Ascending aorta (tissue), 2 donors: Measurements from ENCODE around the gene NR2F1. TPM values are rescaled to one million over a fixed set of nuclear protein-coding genes. Genes with fewer than 3 reads are reported as not detected.

Source experiments
- DNase-seq, 2 donors: peaks; one replicate each; pipeline ENCODE4 v3.0.0-alpha.2; 2019; ENCODE audit warnings: low spot score in 2 of 2
- H3K27ac ChIP-seq, 2 donors: fragments of 200-600 bp; sonication (generic); one replicate each; pipeline ENCODE4 v1.5.1; 2016 to 2017; ENCODE audit warnings: mild to moderate bottlenecking in 1 of 2
- H3K27me3 ChIP-seq: fragments of 200-600 bp; sonication (generic); one replicate; pipeline ENCODE4 v1.5.1; 2017
- H3K36me3 ChIP-seq, 2 donors: fragments of 200-600 bp; sonication (generic); one replicate each; pipeline ENCODE4 v1.5.1; 2016
- H3K4me1 ChIP-seq, 2 donors: fragments of 200-600 bp; sonication (generic); one replicate each; pipeline ENCODE4 v1.5.1; 2016 to 2017; ENCODE audit warnings: mild to moderate bottlenecking in 1 of 2
- H3K4me3 ChIP-seq, 2 donors: fragments of 200-600 bp; sonication (generic); one replicate each; pipeline ENCODE4 v1.5.1; 2016 to 2017; ENCODE audit warnings: mild to moderate bottlenecking in 1 of 2
- H3K9me3 ChIP-seq, 2 donors: fragments of 200-600 bp; sonication (generic); one replicate each; pipeline ENCODE4 v1.5.1; 2016
- intact Hi-C: fragments of 100-400 bp; cut with DNase I; formaldehyde crosslinking; loops from one replicate; pipeline ENCODE4 v1.15.1; 2023
- total RNA-seq: library from RNA; depleted of rRNA; stranded (reverse); fragments of >200 nt; gene quantifications from one replicate; pipeline ENCODE4 v1.1.0, GENCODE V29; 2016
- TF ChIP-seq, protein P1 (sequence below), 3 experiments: fragments of 200-600 bp in 2 of 3; fragments of 450-650 bp in 1 of 3; sonication (generic) in 2 of 3; IDR thresholded peaks; one replicate each; pipeline ENCODE4 v1.5.1; 2016 to 2019; ENCODE audit warnings: antibody characterized with exemption in 3 of 3, mild to moderate bottlenecking in 1 of 3, moderate library complexity in 1 of 3

NR2F1 gene
- total RNA-seq, 1 donor from 2014 or later = 8.0 TPM

DNA sequence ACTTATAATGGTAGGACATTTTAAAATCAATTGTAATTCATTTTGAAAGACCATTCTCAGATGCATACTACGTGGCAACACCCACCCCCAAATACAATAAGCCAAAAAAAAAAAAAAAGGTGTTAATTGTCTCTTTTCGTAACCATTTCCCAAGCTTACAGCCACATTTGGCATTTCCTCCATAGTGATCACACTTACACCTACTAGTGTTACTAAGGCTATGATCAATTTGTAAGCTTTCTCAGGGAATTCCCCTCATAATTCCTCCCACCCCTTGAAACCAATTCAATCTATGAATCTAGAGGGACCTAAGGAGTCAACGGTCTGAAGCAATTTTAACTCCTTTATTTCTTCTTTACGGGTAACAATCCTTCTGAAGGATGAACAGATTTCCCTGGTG, 40.1 kb downstream of the NR2F1 start:
- H3K4me3 ChIP-seq = no peak overlapping the region
- no peaks in the 10 kb centered on the region for H3K27me3 ChIP-seq
- H3K9me3 ChIP-seq = no peaks in the 10 kb centered on the region
- TF ChIP-seq, protein P1, sequence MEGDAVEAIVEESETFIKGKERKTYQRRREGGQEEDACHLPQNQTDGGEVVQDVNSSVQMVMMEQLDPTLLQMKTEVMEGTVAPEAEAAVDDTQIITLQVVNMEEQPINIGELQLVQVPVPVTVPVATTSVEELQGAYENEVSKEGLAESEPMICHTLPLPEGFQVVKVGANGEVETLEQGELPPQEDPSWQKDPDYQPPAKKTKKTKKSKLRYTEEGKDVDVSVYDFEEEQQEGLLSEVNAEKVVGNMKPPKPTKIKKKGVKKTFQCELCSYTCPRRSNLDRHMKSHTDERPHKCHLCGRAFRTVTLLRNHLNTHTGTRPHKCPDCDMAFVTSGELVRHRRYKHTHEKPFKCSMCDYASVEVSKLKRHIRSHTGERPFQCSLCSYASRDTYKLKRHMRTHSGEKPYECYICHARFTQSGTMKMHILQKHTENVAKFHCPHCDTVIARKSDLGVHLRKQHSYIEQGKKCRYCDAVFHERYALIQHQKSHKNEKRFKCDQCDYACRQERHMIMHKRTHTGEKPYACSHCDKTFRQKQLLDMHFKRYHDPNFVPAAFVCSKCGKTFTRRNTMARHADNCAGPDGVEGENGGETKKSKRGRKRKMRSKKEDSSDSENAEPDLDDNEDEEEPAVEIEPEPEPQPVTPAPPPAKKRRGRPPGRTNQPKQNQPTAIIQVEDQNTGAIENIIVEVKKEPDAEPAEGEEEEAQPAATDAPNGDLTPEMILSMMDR (IDR thresholded peaks at IDR 0.05) = no peak
- no peak for DNase-seq
- intact Hi-C loops = no loop called here
- H3K36me3 ChIP-seq = no peaks in the 10 kb centered on the region
- no peak overlapping the region for H3K27ac ChIP-seq
- peaks cover 0 to 3% of the 10 kb centered on the region in 2 donors for H3K4me1 ChIP-seq

DNA sequence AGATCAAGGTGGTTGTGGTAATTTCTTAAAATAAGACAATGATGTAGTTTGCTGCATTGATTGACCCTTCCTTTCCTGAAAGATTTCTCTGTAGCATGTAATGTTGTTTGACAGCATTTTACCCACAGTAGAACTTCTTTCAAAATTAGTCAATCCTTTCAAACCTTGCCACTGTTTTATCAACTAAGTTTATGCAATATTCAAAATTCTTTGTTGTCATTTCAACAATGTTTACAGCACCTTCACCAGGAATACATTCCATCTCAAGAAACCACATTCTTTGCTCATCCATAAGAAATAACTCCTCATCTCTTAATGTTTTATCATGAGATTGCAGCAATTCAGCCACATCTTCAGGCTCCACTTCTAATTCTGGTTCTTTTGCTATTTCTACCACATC, 43.8 kb downstream of the NR2F1 start:
- DNase-seq = no peak
- H3K27me3 ChIP-seq = no peaks in the 10 kb centered on the region
- H3K27ac ChIP-seq = no peak overlapping the region
- H3K4me3 ChIP-seq = no peak overlapping the region
- intact Hi-C loops = no loop called here
- H3K4me1 ChIP-seq = no peaks in the 10 kb centered on the region
- H3K9me3 ChIP-seq = no peaks in the 10 kb centered on the region
- H3K36me3 ChIP-seq = no peaks in the 10 kb centered on the region
- TF ChIP-seq, protein P1 (IDR thresholded peaks at IDR 0.05) = no peak

DNA sequence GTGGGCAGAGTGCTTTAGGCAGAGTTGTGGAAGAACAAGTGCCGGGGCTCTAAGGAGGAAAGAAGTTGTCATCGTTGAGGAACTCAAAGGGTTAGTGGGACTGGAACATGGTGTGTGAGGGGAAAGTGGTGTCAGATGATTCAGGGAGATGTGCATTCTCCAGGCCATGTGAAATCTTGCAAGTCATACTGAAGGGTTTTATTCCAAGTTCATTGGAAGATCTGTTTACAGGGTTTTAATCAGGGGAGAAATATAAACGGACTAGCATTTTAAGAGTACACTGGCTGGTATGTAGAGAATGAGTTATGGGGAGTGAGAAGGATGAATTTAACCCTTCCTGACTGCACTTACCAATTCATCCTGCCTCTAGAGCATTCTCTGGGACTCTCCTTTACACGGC, 49.3 kb downstream of the NR2F1 start:
- Histone ChIP-seq H3K27me3 (no peaks in the 10 kb centered on the region), H3K4me3 (no peak overlapping the region), H3K27ac (no peak overlapping the region), H3K9me3 (no peaks in the 10 kb centered on the region), H3K4me1 (no peaks in the 10 kb centered on the region), H3K36me3 (no peaks in the 10 kb centered on the region)
- intact Hi-C loops = no loop called here
- DNase-seq = no peak
- TF ChIP-seq, protein P1 (IDR thresholded peaks at IDR 0.05) = no peak

DNA sequence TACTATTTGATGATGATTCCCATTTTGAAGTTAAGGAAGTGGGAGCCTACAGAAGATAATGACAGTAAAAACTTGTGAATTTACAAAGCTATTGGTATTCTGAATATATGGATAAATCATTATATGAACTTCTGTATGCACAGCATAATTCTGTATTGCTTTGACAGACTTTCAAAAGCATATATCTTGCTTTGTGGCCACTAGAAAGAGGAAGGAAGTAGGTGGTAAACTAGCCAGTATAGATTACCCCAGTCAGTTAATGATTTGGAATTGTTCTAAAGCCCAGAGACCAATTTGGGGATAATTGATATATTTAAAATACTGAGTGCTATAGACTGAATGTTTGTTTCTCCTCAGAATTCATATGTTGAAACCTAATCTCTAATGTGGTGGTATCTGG, 53.0 kb downstream of the NR2F1 start:
- no peaks in the 10 kb centered on the region for H3K4me1 ChIP-seq
- H3K27ac ChIP-seq = no peak overlapping the region
- TF ChIP-seq, protein P1 (IDR thresholded peaks at IDR 0.05) = no peak
- no peak for DNase-seq
- intact Hi-C loops = no loop called here
- no peaks in the 10 kb centered on the region for H3K27me3 ChIP-seq
- H3K9me3 ChIP-seq = no peaks in the 10 kb centered on the region
- no peaks in the 10 kb centered on the region for H3K36me3 ChIP-seq
- no peak overlapping the region for H3K4me3 ChIP-seq

DNA sequence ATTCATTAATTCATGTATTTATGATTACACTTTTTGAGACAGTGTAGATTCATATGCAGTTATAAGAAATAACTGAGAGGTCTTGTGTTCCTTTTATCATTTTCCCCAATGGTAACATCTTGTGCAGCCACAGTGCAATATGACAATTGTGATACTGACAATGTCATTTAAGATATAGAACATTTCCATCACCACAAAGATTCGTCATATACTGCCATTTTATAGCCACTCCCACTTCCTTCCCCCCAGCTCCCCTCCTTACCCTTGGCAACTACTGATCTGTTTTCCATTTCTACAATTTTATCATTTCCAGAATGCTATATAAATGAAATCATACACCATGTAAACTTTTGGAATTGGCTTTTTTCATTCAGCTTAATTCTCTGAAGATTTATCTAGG, 53.8 kb downstream of the NR2F1 start:
- Histone ChIP-seq H3K36me3 (no peaks in the 10 kb centered on the region), H3K27me3 (no peaks in the 10 kb centered on the region), H3K4me3 (no peak overlapping the region), H3K4me1 (no peaks in the 10 kb centered on the region), H3K9me3 (no peaks in the 10 kb centered on the region), H3K27ac (no peak overlapping the region)
- no peak for DNase-seq
- TF ChIP-seq, protein P1 (IDR thresholded peaks at IDR 0.05) = no peak
- intact Hi-C loops = no loop called here

DNA sequence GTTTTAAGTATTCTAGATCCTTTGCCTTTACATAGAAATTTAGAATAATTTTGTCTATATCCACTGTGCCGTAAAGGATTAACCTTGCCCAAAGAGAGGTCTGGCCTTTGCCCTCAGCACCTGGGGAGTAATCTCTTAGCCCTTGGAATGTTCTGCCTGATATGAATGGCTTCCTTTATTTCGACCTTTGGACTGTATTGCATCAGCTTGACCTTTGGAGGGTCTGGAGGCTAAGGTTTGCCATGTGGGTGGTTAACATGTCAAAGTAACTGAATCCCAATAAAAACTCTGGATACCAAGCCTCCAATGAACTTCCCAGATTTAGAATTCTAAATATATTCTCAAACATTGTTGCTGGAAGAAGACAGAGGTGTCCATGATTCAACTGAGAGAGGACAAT, 54.7 kb downstream of the NR2F1 start:
- H3K9me3 ChIP-seq = no peaks in the 10 kb centered on the region
- H3K27me3 ChIP-seq = no peaks in the 10 kb centered on the region
- no peaks in the 10 kb centered on the region for H3K4me1 ChIP-seq
- intact Hi-C loops = no loop called here
- TF ChIP-seq, protein P1 (IDR thresholded peaks at IDR 0.05) = no peak
- no peak overlapping the region for H3K27ac ChIP-seq
- no peak for DNase-seq
- H3K4me3 ChIP-seq = no peak overlapping the region
- no peaks in the 10 kb centered on the region for H3K36me3 ChIP-seq
